ENCODE results near the gene PNMA6E.

The PNMA6E gene

GRCh38 chrX:153411988-153412574 is 10.9 kb upstream of the PNMA6E start:
- TF ChIP-seq ZFX (IDR thresholded peaks at IDR 0.05; ENCODE audit: borderline replicate concordance) (no peak), CTCF (IDR thresholded peaks at IDR 0.05) (no peak)
- H3K27ac ChIP-seq = no peak overlapping the region

- no peak for TF ChIP-seq CTCF (IDR thresholded peaks at IDR 0.05)
- no peak for TF ChIP-seq ZFX (IDR thresholded peaks at IDR 0.05; ENCODE audit: borderline replicate concordance)
- H3K27ac ChIP-seq = no peak within 1 kb of the TSS
These were observed 10.3 kb upstream of the PNMA6E start, which contains the start of gene ZFP92 for GRCh38 chrX:153411255-153411987. ZFP92 (plus strand) TSS chrX:153411472; CDS start chrX:153418323, 6,851 bp downstream.

GRCh38 chrX:153410888-153411254 is 9.7 kb upstream of the PNMA6E start:
- H3K27ac ChIP-seq = no peak overlapping the region
- TF ChIP-seq CTCF (IDR thresholded peaks at IDR 0.05) (no peak), ZFX (IDR thresholded peaks at IDR 0.05; ENCODE audit: borderline replicate concordance) (no peak)

- no peak for TF ChIP-seq ZFX (IDR thresholded peaks at IDR 0.05; ENCODE audit: borderline replicate concordance)
- no peak for TF ChIP-seq CTCF (IDR thresholded peaks at IDR 0.05)
- no peak overlapping the region for H3K27ac ChIP-seq
These were observed 9.2 kb upstream of the PNMA6E start for GRCh38 chrX:153410373-153410772.

GRCh38 chrX:153409414-153410101 is 8.4 kb upstream of the PNMA6E start:
- TF ChIP-seq CTCF (IDR thresholded peaks at IDR 0.05) (no peak), ZFX (IDR thresholded peaks at IDR 0.05; ENCODE audit: borderline replicate concordance) (no peak)

GRCh38 chrX:153408871-153409351 is 7.8 kb upstream of the PNMA6E start:
- no peak overlapping the region for H3K27ac ChIP-seq
- TF ChIP-seq CTCF (IDR thresholded peaks at IDR 0.05) (no peak), ZFX (IDR thresholded peaks at IDR 0.05; ENCODE audit: borderline replicate concordance) (no peak)

More at GRCh38 chrX:153409414-153410101, 8.4 kb upstream of the PNMA6E start:
- no peak overlapping the region for H3K27ac ChIP-seq

Data from 22Rv1 (cell line).